ENCODE results near the gene MYO7B. TPM values are rescaled to one million over a fixed set of nuclear protein-coding genes. Genes with fewer than 3 reads are reported as not detected.

The MYO7B gene
- total and polyA plus RNA-seq, 9 of the 15 experiments (the other 6 are each of a cell fraction or from before 2014, with no cell fraction given): 0.08 TPM; not detected in 8

GRCh38 chr2:127607399-127607908 lies 72.0 kb downstream of the MYO7B start:
- CTCF ChIA-PET (ENCODE audit: low intra/inter-chr PET ratio): no interaction called here

More at GRCh38 chr2:127607399-127607908, 72.0 kb downstream of the MYO7B start:
- WGBS (ENCODE audit: insufficient coverage, low coverage, missing lambda C conversion rate): 6% methylated on average over 9 of the region's 9 CpGs
- H3K9me1 ChIP-seq (ENCODE audit: control insufficient read depth, insufficient read depth, low read length): no peaks in the 10 kb centered on the region
- DNase-seq (ENCODE audit: extremely low read depth in 1 of 4, low spot score in 3 of 4): no peak
- H3K27me3 ChIP-seq (ENCODE audit: control insufficient read depth in 2 of 2, insufficient read depth in 2 of 2, low read length in 2 of 2): peaks cover 52 to 74% of the 10 kb centered on the region in 2 experiments; a peak in 4 of 5 replicates
- no TSS peak for BruUV-seq (replicated peaks)
- H4K20me1 ChIP-seq (replicated peaks; ENCODE audit: control insufficient read depth, insufficient read depth, low read length): no peaks in the 10 kb centered on the region
- in situ Hi-C loops (cut with MboI): no loop called here
- peaks cover 0 to 11% of the 10 kb centered on the region in 2 experiments; a peak in 2 of 5 replicates for H3K4me1 ChIP-seq (replicated peaks in 1 of 2; ENCODE audit: control insufficient read depth in 2 of 2, insufficient read depth in 2 of 2, low read length in 2 of 2)
- no peak overlapping the region for H2AFZ ChIP-seq (ENCODE audit: low read depth, low read length)
- FAIRE-seq: no peak
- TF ChIP-seq ZNF780A (CRISPR knock-in tag; IDR thresholded peaks at IDR 0.05) (no peak), VEZF1 (CRISPR knock-in tag; IDR thresholded peaks at IDR 0.05) (no peak)
- H3K9me3 ChIP-seq (replicated peaks; ENCODE audit: control insufficient read depth, insufficient read depth, low read depth, low read length): no peaks in the 10 kb centered on the region
- no peak overlapping the region for H3K9ac ChIP-seq (ENCODE audit: insufficient read depth in 1 of 2, low read depth in 2 of 2, low read length in 2 of 2)
- no peaks in the 10 kb centered on the region for H3K79me2 ChIP-seq (ENCODE audit: control insufficient read depth, insufficient read depth, low read length)
- H3K4me2 ChIP-seq (ENCODE audit: insufficient read depth, low read length): no peak overlapping the region
- H3K27ac ChIP-seq (ENCODE audit: extremely low read depth, low read depth, low read length): no peak overlapping the region
- no peaks in the 10 kb centered on the region; the same call in 2 of the 3 replicates for H3K36me3 ChIP-seq (ENCODE audit: control insufficient read depth, insufficient read depth, low read length)
- no peak overlapping the region for H3K4me3 ChIP-seq
- no peak for ATAC-seq
- POLR2A ChIA-PET: interaction anchor here (0.6 to 1.1 kb wide), 2 partner anchors 16 to 17 kb away, joined by 3 read pairs; no protein-coding TSS in a partner anchor
- intact Hi-C loops (cut with micrococcal nuclease): no loop called here

All from K562 (cell line).